ENCODE data around the gene TMEM220.

The TMEM220 gene

GRCh38 chr17:10664571-10664970 is 65.3 kb downstream of the TMEM220 start:
- no peak for DNase-seq (ENCODE audit: low read depth)

All from stimulated activated CD8-positive, alpha-beta memory T cell treated with anti-CD3 and anti-CD28 coated beads, Interleukin-15, amount 100 ng/mL, for 1 hour (primary cell).